HFF-Myc (cell line): Measurements from ENCODE around the gene NPAS2.
A peak's percentile ranks its signal among the peaks of the same experiment; 100 is the strongest.

Experiments
- DNase-seq: peaks from one replicate; pipeline ENCODE4 v3.0.0-alpha.2; 2011; ENCODE audit warnings: low read depth; ENCODE audit errors: extremely low read depth
- H3K4me3 ChIP-seq: replicated peaks from 2 replicates; pipeline ENCODE4 v1.5.1; 2011; ENCODE audit warnings: low read depth, mild to moderate bottlenecking, control low read depth, low read length
- TF ChIP-seq, protein P1 (sequence below): IDR thresholded peaks from 2 replicates; pipeline ENCODE4 v1.5.1; 2012; ENCODE audit warnings: mild to moderate bottlenecking, low read depth, low read length, control low read depth; ENCODE audit errors: missing control alignments

NPAS2 gene

DNA sequence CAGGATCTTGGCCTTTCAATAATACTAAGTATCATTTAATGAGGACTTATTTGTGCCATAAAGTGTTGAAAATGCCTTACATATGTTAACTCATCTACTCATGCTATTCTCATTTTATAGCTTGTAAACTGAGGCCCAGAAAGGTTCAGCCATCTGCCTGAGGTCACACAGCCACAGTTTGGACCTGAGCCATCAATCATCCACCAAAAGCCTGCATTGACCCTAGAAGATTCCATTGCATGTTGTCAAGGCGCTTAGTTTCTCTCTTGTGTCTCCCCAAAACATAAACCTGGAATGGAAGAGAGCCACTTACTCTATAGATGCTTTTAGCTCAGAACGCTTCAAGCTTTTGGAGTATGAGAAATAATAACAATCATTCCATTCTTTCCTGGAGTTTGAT is 26.8 kb downstream of the NPAS2 start:
- TF ChIP-seq, protein P1, sequence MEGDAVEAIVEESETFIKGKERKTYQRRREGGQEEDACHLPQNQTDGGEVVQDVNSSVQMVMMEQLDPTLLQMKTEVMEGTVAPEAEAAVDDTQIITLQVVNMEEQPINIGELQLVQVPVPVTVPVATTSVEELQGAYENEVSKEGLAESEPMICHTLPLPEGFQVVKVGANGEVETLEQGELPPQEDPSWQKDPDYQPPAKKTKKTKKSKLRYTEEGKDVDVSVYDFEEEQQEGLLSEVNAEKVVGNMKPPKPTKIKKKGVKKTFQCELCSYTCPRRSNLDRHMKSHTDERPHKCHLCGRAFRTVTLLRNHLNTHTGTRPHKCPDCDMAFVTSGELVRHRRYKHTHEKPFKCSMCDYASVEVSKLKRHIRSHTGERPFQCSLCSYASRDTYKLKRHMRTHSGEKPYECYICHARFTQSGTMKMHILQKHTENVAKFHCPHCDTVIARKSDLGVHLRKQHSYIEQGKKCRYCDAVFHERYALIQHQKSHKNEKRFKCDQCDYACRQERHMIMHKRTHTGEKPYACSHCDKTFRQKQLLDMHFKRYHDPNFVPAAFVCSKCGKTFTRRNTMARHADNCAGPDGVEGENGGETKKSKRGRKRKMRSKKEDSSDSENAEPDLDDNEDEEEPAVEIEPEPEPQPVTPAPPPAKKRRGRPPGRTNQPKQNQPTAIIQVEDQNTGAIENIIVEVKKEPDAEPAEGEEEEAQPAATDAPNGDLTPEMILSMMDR: no peak
- no peak for DNase-seq
- no peak overlapping the region for H3K4me3 ChIP-seq

GRCh38 chr2:100852447-100852846 is 32.5 kb downstream of the NPAS2 start:
- TF ChIP-seq, protein P1: no peak
- no peak overlapping the region for H3K4me3 ChIP-seq
- no peak for DNase-seq

DNA sequence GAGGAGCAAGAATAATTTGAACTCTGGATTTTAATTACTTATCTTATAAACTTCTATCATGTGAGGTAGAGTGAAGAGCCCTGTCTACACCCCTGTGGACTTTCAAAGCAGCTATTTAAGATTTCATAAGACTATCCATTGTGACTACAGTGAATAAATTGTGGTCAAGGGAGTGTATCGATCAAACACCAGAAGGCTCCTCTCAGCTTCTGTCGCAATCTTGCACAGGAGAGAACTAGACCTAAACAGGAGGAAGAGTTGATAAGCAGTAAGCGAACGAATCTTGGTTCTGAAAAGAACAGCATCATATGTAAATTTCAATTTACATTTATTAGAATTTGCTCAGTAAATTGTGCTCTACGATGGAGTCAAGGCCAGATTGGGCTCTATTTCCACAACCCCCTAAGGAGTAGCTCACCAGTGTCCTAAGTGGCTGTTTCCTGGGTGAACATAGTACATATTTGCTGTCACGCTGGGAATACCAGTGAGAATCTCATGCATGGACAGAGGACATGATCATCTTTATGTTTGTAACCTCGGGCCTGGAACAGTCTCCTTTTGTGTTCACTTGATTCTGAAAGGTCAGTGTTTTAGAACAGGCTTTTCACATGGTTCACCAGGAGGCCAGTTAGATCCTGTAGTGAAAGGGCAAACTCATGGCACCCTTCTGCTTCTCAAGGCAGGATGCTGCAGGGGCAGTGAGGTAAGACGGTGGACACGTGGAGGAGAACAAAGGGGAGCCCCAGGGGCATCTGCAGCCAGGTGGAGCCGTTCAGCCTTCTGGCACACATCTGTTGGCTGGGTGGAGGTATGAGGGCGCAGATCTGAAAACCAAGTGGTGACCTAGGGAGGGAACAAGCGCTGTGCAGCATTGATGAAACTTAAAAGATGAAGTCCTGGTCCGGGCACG is 33.3 kb downstream of the NPAS2 start:
- no peak for DNase-seq
- TF ChIP-seq, protein P1: peak; percentile 11
- no peak overlapping the region for H3K4me3 ChIP-seq

- DNase-seq: no peak
- H3K4me3 ChIP-seq: no peak overlapping the region
These were observed 34.2 kb downstream of the NPAS2 start for GRCh38 chr2:100853909-100854810.

GRCh38 chr2:100855084-100855483 is 35.1 kb downstream of the NPAS2 start:
- TF ChIP-seq, protein P1: no peak
- DNase-seq: no peak
- H3K4me3 ChIP-seq: no peak overlapping the region

More at GRCh38 chr2:100853909-100854810, 34.2 kb downstream of the NPAS2 start:
- TF ChIP-seq, protein P1: no peak

- no peak for DNase-seq
- no peak overlapping the region for H3K4me3 ChIP-seq
- TF ChIP-seq, protein P1: no peak
These were observed 35.7 kb downstream of the NPAS2 start for GRCh38 chr2:100855606-100856005.
